Naive thymus-derived CD8-positive, alpha-beta T cell (primary cell): ENCODE data around the gene FMNL1. TPM values are rescaled to one million over a fixed set of nuclear protein-coding genes. Genes with fewer than 3 reads are reported as not detected.
"Not testable (repeated sequence)": the region's sequence is repeated elsewhere in the genome, so short reads cannot be mapped to it uniquely, and the experiment has no call there.

Experiments
- ATAC-seq, 2 donors: fragments of 150-1000 bp; cut with Tn5 transposase in 1 of 2; sonication (Bioruptor Pico), chemical (Tn5 transposase) in 1 of 2; 1 replicate in 1 of 2; 2 replicates in 1 of 2; pipeline ENCODE4 v1.10.0; 2021; ENCODE audit warnings: mild to moderate bottlenecking in 2 of 2, moderate library complexity in 2 of 2
- POLR2A ChIA-PET: fragments of 350-600 bp; sonication (Branson Sonifier 250); formaldehyde crosslinking; loops from one replicate; lab custom pipeline; 2021; ENCODE audit warnings: antibody characterized with exemption; lab: Charles Lee
- DNase-seq, 10 donors: peaks; one replicate each; pipeline versions ENCODE4 v3.0.0 to v3.0.0-alpha.2; 2020 to 2022
- H3K27ac Mint-ChIP-seq, 10 donors: one replicate each; pipeline ENCODE4 v1.8.0; 2020 to 2022; ENCODE audit warnings: mild to moderate bottlenecking in 10 of 10, mixed read lengths in 10 of 10, moderate library complexity in 4 of 10, inconsistent platforms in 1 of 10
- H3K27me3 Mint-ChIP-seq, 5 donors: one replicate each; pipeline ENCODE4 v1.8.0; 2021 to 2022; ENCODE audit warnings: mixed read lengths in 5 of 5
- H3K36me3 Mint-ChIP-seq, 3 donors: one replicate each; pipeline ENCODE4 v1.8.0; 2020 to 2022; ENCODE audit warnings: mixed read lengths in 3 of 3, mild to moderate bottlenecking in 2 of 3, inconsistent platforms in 1 of 3
- H3K4me1 Mint-ChIP-seq, 4 donors: one replicate each; pipeline ENCODE4 v1.8.0; 2021 to 2022; ENCODE audit warnings: mixed read lengths in 4 of 4
- H3K4me3 Mint-ChIP-seq, 10 donors: one replicate each; pipeline ENCODE4 v1.8.0; 2020 to 2022; ENCODE audit warnings: mild to moderate bottlenecking in 10 of 10, mixed read lengths in 10 of 10, moderate library complexity in 6 of 10, inconsistent platforms in 1 of 10
- H3K9me3 Mint-ChIP-seq, 9 donors: one replicate each; pipeline ENCODE4 v1.8.0; 2020 to 2022; ENCODE audit warnings: mixed read lengths in 9 of 9, mild to moderate bottlenecking in 3 of 9, inconsistent platforms in 1 of 9, moderate library complexity in 1 of 9
- polyA plus RNA-seq, 3 donors: library from polyadenylated mRNA; unstranded; fragments of 300-500 nt; fragmentation: Illumina TruSeq; gene quantifications; one replicate each; pipeline ENCODE4 v1.2.3, GENCODE V29; 2021
- total RNA-seq, 8 experiments: library from RNA in 2 of 8; stranded (reverse) in 2 of 8; gene quantifications; one replicate each; pipeline ENCODE4 v1.2.3 and lab custom pipeline; 2021 to 2026

FMNL1 gene
- total and polyA plus RNA-seq, 5 experiments from 2014 or later, result 18.0 to 394 (median 35.5) TPM

- Mint-ChIP-seq H3K36me3 (peaks cover 0 to 51% (median 9%) of the 10 kb centered on the region in 3 donors), H3K27me3 (no peaks in the 10 kb centered on the region), H3K9me3 (no peaks in the 10 kb centered on the region), H3K4me1 (peaks cover 25 to 76% (median 75%) of the 10 kb centered on the region in 4 donors), H3K27ac (peak overlapping the region; percentile 94 to 99 (median 98)), H3K4me3 (peak overlapping the region; percentile 86 to 93 (median 92))
- DNase-seq, result peak; percentile 74 to 93 (median 84)
- peak; percentile 82 for ATAC-seq
- POLR2A ChIA-PET, result interaction anchor here (0.8 to 47.5 kb wide), 14 partner anchors 0 to 187 kb away, joined by 3 to 1514 read pairs (median 6); partner anchors contain the start of genes ACBD4, FMNL1, HEXIM1 and HEXIM2
Measured at GRCh38 chr17:45248132-45248957, 26.7 kb downstream of the FMNL1 start.

GRCh38 chr17:45251931-45252330 is 30.2 kb downstream of the FMNL1 start:
- peaks cover 35 to 83% (median 82%) of the 10 kb centered on the region in 4 donors for H3K4me1 Mint-ChIP-seq
- no peaks in the 10 kb centered on the region for H3K9me3 Mint-ChIP-seq
- POLR2A ChIA-PET, result interaction anchor here (0.7 to 47.5 kb wide), 4 partner anchors 9 to 65 kb away, joined by 3 to 1514 read pairs (median 4); partner anchors contain the start of gene FMNL1
- DNase-seq (no peak), ATAC-seq (no peak)
- H3K27me3 Mint-ChIP-seq, result no peaks in the 10 kb centered on the region
- H3K4me3 Mint-ChIP-seq, result peak overlapping the region in 5 of 10 donors; percentile 17 to 73 (median 32)
- peaks cover 0 to 22% (median 7%) of the 10 kb centered on the region in 3 donors for H3K36me3 Mint-ChIP-seq
- H3K27ac Mint-ChIP-seq, result peak overlapping the region in 7 of 10 donors; percentile 60 to 96 (median 81)

GRCh38 chr17:45253237-45253636 is 31.6 kb downstream of the FMNL1 start:
- Mint-ChIP-seq H3K27ac (peak overlapping the region; percentile 80 to 96 (median 87)), H3K4me1 (peaks cover 38 to 89% (median 81%) of the 10 kb centered on the region in 4 donors), H3K36me3 (peaks cover 0 to 19% (median 7%) of the 10 kb centered on the region in 3 donors), H3K4me3 (peak overlapping the region in 6 of 10 donors; percentile 32 to 69 (median 54))
- DNase-seq, ATAC-seq, H3K9me3 Mint-ChIP-seq, H3K27me3 Mint-ChIP-seq: not testable (repeated sequence)
- POLR2A ChIA-PET, result interaction anchor here (0.6 to 47.5 kb wide), 3 partner anchors 22 to 1032 kb away, joined by 5 to 1514 read pairs (median 6); partner anchors contain the start of gene FMNL1

- Mint-ChIP-seq H3K9me3 (no peaks in the 10 kb centered on the region), H3K36me3 (peaks cover 0 to 19% (median 5%) of the 10 kb centered on the region in 3 donors), H3K4me1 (peaks cover 35 to 84% (median 77%) of the 10 kb centered on the region in 4 donors), H3K4me3 (peak overlapping the region in 4 of 10 donors; percentile 32 to 69 (median 48)), H3K27me3 (no peaks in the 10 kb centered on the region), H3K27ac (peak overlapping the region; percentile 78 to 96 (median 85))
- ATAC-seq (no peak), DNase-seq (no peak)
- POLR2A ChIA-PET, result interaction anchor here (0.6 to 47.5 kb wide), 4 partner anchors 23 to 1032 kb away, joined by 3 to 1514 read pairs (median 6); partner anchors contain the start of genes FMNL1 and MAP3K14
Measured at GRCh38 chr17:45253879-45254278, 32.2 kb downstream of the FMNL1 start.

- ATAC-seq (no peak), DNase-seq (no peak)
- Mint-ChIP-seq H3K4me1 (peaks cover 37 to 74% (median 72%) of the 10 kb centered on the region in 4 donors), H3K4me3 (peak overlapping the region in 5 of 10 donors; percentile 33 to 41 (median 41)), H3K36me3 (peaks cover 0 to 17% (median 5%) of the 10 kb centered on the region in 3 donors), H3K27ac (peak overlapping the region; percentile 60 to 96 (median 79)), H3K9me3 (no peaks in the 10 kb centered on the region), H3K27me3 (no peaks in the 10 kb centered on the region)
- POLR2A ChIA-PET, result interaction anchor here (0.6 to 47.5 kb wide), 4 partner anchors 10 to 137 kb away, joined by 3 to 1514 read pairs (median 8); partner anchors contain the start of gene FMNL1
Measured at GRCh38 chr17:45255358-45255757, 33.7 kb downstream of the FMNL1 start.

- peak; percentile 49 to 53 for ATAC-seq
- peaks cover 0 to 14% (median 5%) of the 10 kb centered on the region in 3 donors for H3K36me3 Mint-ChIP-seq
- peak in 4 of 10 donors; percentile 17 to 64 (median 25) for DNase-seq
- peak overlapping the region; percentile 50 to 89 (median 76) for H3K27ac Mint-ChIP-seq
- peak overlapping the region in 9 of 10 donors; percentile 33 to 73 (median 59) for H3K4me3 Mint-ChIP-seq
- no peaks in the 10 kb centered on the region for H3K27me3 Mint-ChIP-seq
- peaks cover 44 to 75% (median 71%) of the 10 kb centered on the region in 4 donors for H3K4me1 Mint-ChIP-seq
- POLR2A ChIA-PET, result interaction anchor here (0.6 to 47.5 kb wide), 9 partner anchors 9 to 121 kb away, joined by 3 to 1514 read pairs (median 3); partner anchors contain the start of genes FMNL1, HEXIM1 and MAP3K14
- no peaks in the 10 kb centered on the region for H3K9me3 Mint-ChIP-seq
Measured at GRCh38 chr17:45256114-45256966, 34.7 kb downstream of the FMNL1 start.

GRCh38 chr17:45257115-45257514 is 35.4 kb downstream of the FMNL1 start:
- Mint-ChIP-seq H3K36me3 (peaks cover 0 to 11% (median 2%) of the 10 kb centered on the region in 3 donors), H3K9me3 (no peaks in the 10 kb centered on the region), H3K27ac (peak overlapping the region in 8 of 10 donors; percentile 24 to 85 (median 58)), H3K4me1 (peaks cover 45 to 72% (median 68%) of the 10 kb centered on the region in 4 donors), H3K4me3 (peak overlapping the region in 6 of 10 donors; percentile 1 to 73 (median 43)), H3K27me3 (no peaks in the 10 kb centered on the region)
- POLR2A ChIA-PET, result interaction anchor here (0.5 to 47.5 kb wide), 8 partner anchors 9 to 122 kb away, joined by 3 to 1514 read pairs (median 4); partner anchors contain the start of genes FMNL1 and MAP3K14
- no peak for DNase-seq
- ATAC-seq, result no peak

- POLR2A ChIA-PET, result interaction anchor here (1.3 to 47.5 kb wide), 2 partner anchors 9 to 28 kb away, joined by 4 to 1514 read pairs; partner anchors contain the start of gene FMNL1
- Mint-ChIP-seq H3K27ac (peak overlapping the region in 3 of 10 donors; percentile 2 to 44 (median 26)), H3K4me3 (no peak overlapping the region), H3K36me3 (peaks cover 0 to 13% (median 0%) of the 10 kb centered on the region in 3 donors), H3K9me3 (no peaks in the 10 kb centered on the region), H3K27me3 (no peaks in the 10 kb centered on the region), H3K4me1 (peaks cover 35 to 66% (median 59%) of the 10 kb centered on the region in 4 donors)
- ATAC-seq (no peak), DNase-seq (no peak)
Measured at GRCh38 chr17:45258981-45259380, 37.3 kb downstream of the FMNL1 start.

GRCh38 chr17:45260204-45260783 is 38.6 kb downstream of the FMNL1 start:
- DNase-seq (peak in 1 of 10 donors; percentile 40), ATAC-seq (no peak)
- POLR2A ChIA-PET, result interaction anchor here (0.6 to 47.5 kb wide), 3 partner anchors 29 to 1107 kb away, joined by 3 to 1514 read pairs (median 4); partner anchors contain the start of gene FMNL1
- Mint-ChIP-seq H3K27ac (peak overlapping the region; percentile 30 to 91 (median 84)), H3K4me1 (peaks cover 30 to 57% (median 48%) of the 10 kb centered on the region in 4 donors), H3K9me3 (no peaks in the 10 kb centered on the region), H3K4me3 (peak overlapping the region in 9 of 10 donors; percentile 7 to 86 (median 54)), H3K36me3 (peaks cover 0 to 19% (median 0%) of the 10 kb centered on the region in 3 donors), H3K27me3 (no peaks in the 10 kb centered on the region)

- Mint-ChIP-seq H3K27me3 (no peaks in the 10 kb centered on the region), H3K9me3 (no peaks in the 10 kb centered on the region), H3K36me3 (peaks cover 0 to 28% (median 0%) of the 10 kb centered on the region in 3 donors), H3K4me1 (peaks cover 25 to 45% (median 38%) of the 10 kb centered on the region in 4 donors), H3K27ac (peak within 1 kb of the TSS; percentile 49 to 93 (median 88)), H3K4me3 (peak within 1 kb of the TSS; percentile 78 to 91 (median 84))
- DNase-seq (peak; percentile 59 to 87 (median 70)), ATAC-seq (peak; percentile 86)
- POLR2A ChIA-PET, result interaction anchor here (0.6 to 47.5 kb wide), 7 partner anchors 10 to 54 kb away, joined by 3 to 1514 read pairs (median 5); partner anchors contain the start of gene FMNL1
Measured at GRCh38 chr17:45261577-45262515, 40.2 kb downstream of the FMNL1 start, which contains the start of gene SPATA32. TSS of gene SPATA32 (minus strand) at chr17:45262094. CDS start at chr17:45262016, 78 bp downstream.
